ENCODE results near the gene GGNBP2.
"Not testable (repeated sequence)": the region's sequence is repeated elsewhere in the genome, so short reads cannot be mapped to it uniquely, and the experiment has no call there.

Gene GGNBP2

DNA sequence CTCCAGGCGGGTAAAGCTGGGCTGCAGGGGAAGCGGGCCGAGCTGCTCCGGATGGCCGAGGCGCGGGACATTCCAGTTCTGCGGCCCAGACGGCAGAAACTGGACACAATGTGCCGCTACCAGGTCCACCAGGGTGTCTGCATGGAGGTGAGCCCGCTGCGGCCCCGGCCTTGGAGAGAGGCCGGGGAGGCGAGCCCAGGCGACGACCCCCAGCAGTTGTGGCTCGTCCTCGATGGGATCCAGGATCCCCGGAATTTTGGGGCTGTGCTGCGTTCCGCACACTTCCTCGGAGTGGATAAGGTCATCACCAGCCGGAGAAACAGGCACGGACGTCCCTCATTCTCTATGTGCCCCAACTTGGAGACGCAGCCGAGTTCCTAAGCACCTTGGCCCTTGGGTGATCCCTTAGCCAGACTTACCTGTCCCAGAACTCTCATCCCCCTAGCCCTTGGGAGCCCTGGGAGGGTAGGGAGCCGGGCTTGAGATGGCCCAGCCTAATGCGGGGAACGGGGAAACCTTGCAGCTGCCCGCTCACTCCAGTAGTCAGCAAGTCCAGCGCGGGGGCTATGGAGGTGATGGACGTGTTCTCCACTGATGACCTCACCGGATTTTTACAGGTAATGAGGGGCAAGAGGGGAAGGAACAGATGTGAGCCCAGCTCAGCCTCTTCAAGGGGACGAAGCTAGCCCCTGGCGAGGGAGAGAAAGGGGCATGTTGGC lies 57.5 kb downstream of the GGNBP2 start:
- no peak for DNase-seq (ENCODE audit: low spot score)

DNA sequence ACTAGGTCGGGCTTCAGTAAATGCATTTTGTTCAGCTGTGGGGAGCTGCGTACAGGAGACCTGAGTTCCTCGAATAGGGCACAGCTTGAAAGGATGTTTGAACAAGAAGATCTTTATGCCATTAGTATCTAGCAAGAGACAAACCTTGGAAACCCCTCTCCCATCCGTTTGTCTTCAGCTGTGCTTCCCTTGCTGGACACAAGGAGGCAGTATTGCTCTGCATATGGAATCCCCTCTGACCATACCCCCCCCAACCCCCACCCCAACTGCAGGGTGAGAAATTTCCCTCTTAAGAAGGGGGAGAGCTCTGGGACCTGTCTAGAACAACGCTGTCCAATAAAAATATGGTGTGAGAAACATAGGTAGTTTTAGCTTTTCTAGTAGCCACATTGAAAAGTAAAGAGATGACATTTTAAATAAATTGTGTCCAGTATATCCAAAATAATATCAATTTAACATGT lies 58.2 kb downstream of the GGNBP2 start:
- DNase-seq (ENCODE audit: low spot score) = peak; percentile 74

DNA sequence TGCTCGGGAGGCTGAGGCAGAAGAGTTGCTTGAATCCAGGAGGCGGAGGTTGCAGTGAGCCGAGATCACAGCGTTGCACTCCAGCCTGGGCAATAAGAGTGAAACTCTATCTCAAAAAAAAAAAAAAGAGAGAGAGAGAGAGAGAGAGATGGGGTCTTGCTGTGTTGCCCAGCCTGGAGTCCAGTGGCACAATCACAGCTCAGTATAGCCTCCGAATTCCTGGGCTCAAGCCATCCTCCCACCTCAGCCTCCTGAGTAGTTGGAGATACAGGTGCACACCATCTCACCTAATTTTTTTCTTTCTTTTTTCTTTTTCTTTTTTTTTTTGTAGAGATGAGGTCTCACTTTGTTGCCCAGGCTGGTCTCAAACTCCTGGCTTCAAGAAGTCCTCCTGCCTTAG lies 60.3 kb downstream of the GGNBP2 start:
- DNase-seq (ENCODE audit: low spot score) = not testable (repeated sequence)

DNA sequence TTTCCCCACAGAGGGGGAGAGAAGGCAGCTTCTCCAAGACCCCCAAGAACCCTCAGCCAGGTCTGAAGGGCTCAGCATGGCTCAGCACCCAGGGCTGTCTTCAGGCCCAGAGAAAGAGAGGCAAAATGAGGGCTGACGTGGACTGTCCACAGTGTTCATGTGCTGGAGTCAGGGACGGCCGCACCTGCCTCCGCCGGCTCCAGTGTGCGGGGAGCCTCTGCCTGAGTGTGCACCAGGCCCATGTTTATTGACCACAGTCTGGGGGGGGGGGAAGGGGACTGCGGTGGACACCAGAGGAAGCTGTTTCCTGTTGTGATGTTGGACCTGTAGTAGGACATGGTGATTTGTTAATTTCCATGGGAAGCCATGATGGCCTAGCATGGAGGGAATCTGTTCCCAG lies 63.6 kb downstream of the GGNBP2 start:
- DNase-seq (ENCODE audit: low spot score) = no peak

DNA sequence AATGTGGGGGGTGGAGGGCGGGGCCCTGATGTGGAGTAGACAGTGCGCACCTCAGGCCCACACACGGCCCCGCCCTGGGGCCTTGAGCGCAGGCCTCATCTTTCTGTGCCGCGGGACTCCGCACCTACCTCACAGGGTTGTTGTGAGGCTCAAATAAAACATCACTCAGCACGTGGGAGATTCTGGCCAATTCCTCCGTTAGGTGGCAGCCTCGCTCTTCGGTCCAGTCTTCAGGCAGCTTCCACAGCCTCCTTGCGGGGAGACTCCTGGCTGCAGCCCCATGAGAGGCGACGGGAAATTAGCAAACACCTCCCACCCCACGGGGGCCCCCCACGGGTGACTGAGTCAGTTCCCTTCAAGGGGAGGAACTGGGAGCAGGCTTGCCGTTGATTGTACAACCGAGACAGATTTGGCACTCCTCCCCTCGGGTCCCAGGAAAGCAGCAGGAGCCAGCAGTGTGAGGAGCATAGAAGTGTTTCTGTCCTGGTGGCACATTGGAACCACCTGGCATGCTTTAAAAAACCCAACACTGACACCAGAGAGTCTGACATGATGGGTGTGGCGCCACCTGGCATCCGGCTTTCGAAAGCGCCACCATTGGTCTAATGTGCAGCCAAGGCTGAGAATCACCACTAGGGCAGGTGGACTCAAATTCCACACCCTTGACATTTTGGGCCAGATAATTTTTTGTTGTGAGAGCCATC lies 64.2 kb downstream of the GGNBP2 start:
- DNase-seq (ENCODE audit: low spot score) = peak; percentile 53

DNA sequence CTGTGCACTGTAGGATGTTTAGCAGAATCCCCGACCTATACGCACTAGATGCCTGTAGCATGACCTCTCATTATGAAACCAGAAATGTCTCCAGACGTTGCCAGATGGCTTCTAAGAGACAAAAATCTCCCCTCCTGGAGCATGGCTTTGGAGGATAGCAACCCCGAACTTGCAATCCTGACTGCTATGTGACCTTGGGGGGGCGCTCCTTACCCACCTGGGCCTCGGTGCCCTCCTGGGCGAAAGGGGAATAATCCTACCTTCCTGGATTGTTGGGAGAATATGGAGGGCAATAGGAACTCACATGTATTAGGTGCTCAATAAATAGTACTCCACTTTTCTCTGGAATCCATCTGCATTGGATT lies 64.8 kb downstream of the GGNBP2 start:
- DNase-seq (ENCODE audit: low spot score) = no peak

DNA sequence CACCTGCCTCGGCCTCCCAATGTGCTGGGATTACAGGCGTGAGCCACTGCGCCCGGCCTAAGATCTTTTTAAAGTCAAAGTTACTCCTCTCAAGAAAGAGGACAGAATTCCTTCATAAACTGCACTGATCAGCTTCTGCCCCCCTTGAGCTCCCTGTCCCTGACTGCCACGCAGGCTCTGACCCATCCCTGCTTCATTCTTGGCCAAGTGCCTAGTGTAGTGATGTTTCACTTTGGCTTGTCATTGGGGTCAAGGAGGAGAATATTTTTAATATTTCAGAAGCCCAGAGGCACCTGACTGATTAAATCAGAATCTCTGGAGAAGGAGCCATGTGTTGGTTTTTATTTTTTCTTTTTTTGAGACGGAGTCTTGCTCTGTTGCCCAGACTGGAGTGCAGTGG lies 65.8 kb downstream of the GGNBP2 start:
- peak; percentile 69 for DNase-seq (ENCODE audit: low spot score)

DNA sequence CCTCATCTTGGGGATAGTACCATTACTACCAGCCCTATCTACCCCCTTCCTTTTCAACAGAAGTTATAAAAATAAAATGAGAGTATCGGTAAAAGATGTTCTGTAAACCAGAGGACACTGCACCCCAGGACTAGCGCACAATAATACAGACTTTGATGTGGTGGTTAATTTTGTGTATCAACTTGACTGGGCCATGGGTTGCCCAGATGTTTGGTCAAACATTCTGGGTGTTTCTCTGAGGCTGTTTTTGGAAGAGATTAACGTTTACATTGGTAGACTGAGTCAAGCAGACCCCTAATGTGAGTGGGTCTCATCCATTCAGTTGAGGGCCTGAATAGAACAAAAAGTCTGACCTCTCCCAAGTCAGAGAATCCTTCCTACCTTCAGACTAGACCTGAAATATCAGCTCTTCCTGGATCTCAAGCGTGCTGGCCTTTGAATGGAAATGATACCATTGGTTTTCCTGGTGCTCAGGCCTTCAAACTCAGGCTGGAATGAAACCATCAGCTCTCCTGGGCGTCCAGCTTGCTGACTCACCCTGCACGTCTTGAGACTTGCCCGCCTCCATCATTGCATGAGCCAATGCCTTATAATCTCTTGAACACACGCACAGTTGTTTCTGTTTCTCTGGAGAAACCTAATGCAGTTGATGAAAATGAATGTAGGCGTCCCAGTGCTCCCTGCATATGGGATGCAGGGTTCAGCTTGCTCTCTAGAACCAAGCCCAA lies 66.8 kb downstream of the GGNBP2 start:
- peak; percentile 74 for DNase-seq (ENCODE audit: low spot score)

DNA sequence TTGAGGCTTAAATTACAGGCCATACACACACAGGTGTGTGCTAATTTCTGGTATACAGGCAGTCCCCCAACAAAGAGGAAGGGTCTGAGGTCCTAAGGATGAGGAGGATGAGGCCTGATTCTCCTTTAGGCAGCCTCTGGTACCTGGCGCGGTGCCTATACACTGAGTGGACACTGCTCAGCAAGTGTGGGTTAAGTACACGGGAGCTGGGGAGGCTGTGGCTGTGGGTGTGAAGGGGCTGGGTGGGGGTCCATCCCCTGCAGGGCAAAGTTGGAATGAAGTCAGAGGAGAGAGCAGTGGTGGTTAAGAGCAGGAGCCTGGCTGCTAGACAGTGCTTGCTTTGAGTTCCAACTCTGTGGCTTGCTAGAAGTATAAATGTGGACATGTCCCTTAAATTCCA lies 67.6 kb downstream of the GGNBP2 start:
- no peak for DNase-seq (ENCODE audit: low spot score)

DNA sequence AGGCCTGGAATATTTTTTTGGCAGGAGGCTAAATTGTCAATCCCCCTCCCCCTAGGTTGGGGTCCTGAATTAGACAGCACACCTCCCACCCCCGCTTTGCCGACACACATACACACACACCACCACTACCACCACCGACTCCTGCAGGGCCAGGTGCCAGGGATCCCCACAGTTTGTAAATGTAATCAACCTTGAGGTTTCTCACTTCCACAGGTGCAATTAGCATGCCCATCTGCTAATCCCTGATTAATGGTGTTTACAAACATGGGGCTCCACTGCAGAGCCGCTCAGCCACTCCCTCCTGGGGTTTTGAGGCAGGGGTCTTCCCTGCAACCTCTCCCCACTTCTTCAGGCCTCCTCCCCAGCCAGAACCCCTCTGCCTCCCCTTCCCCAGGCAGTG lies 68.4 kb downstream of the GGNBP2 start:
- DNase-seq (ENCODE audit: low spot score) = no peak

DNA sequence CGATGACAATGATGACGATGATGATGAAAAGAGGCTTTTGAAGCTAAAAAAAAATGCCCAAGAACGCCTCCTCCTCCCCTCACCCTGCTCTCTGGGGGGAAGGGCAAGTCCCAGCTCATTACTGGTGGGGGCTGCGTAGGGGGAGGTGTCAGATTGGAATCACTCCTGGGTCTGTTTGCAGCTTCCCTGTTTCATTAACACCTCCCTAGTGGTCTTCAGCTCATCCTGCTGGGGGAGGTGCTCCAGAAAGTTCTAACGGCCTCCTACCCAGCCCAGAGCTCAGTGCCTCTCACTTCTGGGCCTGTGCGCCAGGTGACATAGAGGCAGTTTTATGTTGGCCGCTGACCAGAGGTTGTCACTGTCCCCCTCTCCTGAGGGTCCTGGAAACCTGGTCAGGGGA lies 69.4 kb downstream of the GGNBP2 start:
- no peak for DNase-seq (ENCODE audit: low spot score)

DNA sequence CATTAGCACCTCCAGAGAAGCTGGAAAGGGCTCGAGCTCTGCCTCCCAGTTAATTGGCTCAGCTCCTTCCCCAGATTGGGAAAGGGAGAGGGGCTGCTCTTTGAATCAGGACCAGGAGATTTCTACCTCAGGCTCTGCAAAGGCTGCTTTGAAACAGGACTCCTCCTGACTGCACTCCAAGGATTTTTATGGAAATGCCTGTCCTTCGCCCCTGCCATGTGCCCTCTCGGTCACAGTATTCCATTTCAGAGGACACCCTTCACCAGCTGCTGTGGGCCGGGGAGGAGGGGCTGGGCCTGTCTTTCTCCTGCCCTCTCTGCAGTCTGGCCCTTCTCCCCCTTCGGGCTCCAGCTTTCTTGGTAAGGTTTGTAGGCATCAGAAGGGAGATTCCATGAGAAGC lies 70.2 kb downstream of the GGNBP2 start:
- DNase-seq (ENCODE audit: low spot score) = no peak

DNA sequence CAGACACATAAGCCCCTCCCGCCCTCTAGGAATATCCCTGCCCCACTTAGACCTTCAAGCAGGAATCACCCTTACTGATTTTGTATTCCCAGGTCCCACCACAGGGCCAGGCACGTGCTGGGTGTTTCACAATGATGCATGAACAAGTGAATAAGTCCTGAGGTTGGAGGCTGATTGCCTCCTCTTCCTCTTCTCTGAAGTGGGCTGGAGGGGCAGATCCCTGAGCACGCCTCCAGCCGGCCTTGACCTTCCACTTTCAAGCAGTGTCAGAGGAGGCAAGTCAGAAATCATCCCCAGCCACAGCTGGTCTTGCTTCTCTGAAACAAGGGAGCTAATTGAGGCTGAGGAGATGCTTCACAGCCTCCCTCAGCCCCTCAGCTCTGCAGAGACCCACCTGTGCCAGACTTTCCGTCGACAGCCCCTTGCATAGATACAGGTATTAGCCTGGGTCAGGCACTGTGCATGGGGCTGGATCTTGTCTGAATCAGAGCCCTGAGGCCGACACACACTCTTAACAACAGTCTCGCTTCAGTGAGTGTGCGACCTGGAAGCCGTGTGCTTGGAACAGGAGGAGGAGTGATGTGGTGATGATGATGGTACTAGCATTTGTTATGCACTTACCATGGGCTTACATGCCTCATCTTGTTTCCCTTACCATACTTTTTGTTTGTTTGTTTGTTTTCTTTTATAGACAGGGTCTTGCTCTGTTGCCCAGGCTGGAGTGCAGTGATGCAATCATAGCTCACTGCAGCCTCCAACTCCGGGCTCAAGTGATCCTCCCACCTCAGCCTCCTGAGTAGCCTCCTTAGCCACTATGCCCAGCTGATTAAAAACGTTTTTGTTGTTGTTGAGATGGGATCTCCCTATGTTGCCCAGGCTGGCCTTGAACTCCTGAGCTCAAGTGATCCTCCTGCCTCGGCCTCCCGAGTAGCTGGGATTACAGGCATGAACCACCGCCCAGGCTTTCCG lies 71.6 kb downstream of the GGNBP2 start:
- DNase-seq (ENCODE audit: low spot score) = no peak

DNA sequence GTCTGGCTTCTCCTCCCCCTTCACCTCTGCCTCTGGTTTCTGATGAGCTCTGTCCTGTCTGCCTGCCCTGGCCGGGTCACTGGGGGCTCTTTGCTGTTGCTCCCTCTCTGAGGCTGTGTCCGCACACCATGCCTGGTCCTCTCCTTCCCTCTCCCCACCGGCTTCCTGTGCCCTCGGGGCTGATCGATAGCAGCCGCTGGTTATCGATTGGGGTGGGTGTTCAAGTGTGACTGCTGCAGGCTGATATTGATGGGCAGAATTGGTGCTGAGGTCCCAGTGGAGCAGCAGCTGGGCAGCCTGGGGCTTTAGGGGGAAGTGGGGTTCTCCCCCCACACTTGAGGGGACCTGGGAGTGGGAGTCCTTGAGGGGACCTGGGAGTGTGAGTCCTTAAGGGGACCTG lies 73.1 kb downstream of the GGNBP2 start:
- DNase-seq (ENCODE audit: low spot score) = no peak

DNA sequence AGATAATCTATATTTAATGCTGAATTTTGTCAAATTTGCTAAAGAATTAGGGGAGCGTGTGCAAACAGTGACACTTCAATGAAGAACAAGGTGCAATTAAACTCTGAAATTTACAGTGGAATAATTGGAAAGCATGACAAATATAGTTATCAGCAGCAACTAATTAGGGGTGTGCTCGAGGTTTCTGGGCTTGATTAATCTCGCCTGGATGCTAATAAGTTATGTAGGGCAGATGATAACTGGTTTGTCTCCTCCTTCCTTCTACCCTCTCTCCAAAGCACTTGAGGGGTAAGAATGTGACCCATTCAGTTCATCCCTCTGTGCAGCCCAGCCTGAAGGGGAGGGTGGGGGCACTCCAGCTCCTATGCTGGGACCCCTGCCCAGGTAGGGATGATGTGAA lies 78.6 kb downstream of the GGNBP2 start:
- DNase-seq (ENCODE audit: low spot score) = no peak

DNA sequence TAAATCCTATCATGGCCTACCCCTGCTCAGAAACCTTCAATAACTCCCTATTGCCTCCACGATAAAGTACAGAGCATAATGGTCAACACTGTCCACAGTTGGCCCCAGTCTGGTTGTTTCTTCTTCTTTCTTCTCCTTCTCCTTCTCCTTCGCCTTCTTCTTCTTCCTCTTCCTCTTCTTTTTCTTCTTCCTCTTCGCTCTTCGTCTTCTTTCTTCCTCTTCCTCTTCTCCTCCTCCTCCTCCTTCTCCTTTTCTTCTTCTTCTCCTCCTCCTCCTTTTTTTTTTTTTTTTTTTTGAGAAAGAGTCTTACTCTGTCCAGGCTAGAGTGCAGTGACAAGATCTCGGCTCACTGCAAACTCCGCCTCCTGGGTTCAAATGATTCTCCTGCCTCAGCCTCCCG lies 80.5 kb downstream of the GGNBP2 start:
- no peak for DNase-seq (ENCODE audit: low spot score)

DNA sequence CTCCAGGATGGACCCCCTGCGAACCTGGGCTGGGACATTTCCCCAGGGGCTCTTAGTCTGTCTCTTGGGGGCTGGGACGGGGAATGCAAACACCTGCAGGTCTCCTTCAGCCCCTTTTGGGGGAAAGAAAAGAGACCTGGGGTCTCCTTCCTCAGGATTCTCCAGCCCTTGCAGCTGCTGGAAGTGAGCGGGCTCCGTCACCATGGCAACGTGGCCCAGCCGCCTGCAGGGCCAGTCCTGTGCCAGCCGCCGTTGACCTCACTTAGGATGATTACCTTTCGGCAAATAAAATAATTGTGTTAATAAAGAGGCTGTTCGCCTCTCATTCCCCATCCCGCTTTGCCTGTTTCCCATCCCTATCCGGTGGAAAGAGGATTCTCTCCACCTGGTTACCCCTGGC lies 82.4 kb downstream of the GGNBP2 start:
- DNase-seq (ENCODE audit: low spot score) = no peak

DNA sequence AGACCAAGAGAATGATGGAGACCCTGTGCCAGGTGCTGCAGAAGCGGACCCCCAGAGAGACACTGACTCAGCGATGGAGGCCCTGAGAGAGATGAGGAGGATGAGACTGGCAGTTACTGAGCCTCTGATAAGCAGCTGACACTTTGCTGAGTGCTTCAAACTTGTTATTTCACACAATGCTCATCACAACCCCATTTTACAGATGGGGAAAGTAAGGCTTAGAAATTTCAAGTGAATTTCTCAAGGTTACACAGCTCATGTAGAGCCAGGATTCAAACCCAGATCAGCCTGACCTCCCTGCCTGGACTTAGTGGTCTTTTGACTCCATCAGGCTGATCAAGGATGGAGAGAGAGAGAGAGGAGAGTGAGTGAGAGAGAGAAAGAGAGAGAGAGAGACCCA lies 83.9 kb downstream of the GGNBP2 start:
- DNase-seq (ENCODE audit: low spot score) = no peak

DNA sequence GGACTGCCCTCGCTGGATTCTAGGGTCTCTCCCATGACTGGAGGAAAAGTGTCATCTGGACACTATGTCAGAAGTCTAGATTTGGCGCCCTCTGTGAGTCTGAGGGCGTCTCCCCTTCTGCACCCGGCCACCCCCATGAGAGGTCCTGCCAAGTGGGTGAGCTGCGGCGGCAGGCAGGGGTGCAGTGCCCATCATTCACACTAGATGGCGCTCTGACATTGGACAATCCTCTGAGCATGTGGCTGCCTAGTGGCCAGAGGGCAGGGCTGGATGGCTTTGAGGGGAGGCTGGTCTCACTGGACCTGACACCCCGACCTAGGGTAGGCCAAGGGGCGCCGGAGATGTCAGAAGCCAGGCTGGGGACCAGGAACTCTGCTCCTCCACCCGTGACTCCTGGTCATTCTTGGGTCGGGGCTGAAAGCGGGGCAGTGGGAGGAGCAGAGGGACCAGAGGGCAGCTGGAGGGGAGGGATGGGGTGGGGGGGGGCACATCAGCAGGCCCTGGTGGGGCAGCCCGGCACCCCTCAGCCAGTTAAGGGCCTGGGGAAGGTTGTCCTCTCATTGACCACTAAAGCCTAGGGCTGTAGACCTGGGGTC lies 84.6 kb downstream of the GGNBP2 start:
- DNase-seq (ENCODE audit: low spot score) = peak; percentile 80

DNA sequence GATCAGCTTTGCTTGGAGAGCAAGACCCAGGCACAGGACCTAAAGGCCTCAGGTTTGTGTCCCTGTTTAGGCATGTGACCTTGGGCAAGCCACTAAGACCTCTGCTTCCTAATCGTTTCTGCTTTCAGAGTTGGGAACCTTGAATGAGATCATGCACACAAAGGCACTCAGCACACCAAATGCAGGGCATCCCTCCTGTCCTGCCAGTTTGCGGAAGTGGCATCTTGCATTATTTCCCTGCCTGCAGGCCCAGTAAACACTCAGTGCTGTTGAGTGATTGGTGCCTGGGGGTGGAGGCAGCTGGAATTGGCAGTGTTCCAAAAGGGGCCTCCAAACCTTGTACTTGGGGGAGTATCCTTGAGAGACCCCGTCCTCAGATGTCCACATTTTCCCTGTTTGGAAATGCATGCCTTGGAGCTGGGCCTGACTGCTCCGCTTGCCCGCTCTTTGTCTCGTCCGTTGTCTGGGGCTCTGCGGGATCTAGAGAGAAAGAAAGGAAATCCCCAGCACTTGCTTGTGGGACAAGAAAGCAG lies 85.3 kb downstream of the GGNBP2 start:
- no peak for DNase-seq (ENCODE audit: low spot score)

DNA sequence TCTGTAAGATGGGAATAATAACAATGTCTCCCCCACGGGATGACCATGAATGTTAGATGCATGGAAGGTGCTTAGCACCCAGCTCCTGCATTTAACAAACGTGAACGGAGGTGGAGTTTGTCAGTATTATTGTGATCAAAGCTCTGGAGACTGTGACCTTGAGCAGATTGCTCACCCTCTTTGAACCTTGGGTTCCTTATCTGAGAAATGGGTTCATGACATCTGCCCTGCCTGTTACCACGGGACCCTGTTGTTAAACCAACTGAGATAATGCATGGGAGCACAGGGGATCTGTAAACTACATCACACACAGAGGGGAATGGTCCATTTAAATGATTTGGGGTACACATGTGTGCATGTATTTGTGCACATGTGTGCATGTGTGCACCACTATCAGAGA lies 86.3 kb downstream of the GGNBP2 start:
- DNase-seq (ENCODE audit: low spot score) = no peak
